ENCODE results near the gene GALNTL6.

GALNTL6 gene

GRCh38 chr4:172866421-172866820 is 1053.2 kb downstream of the GALNTL6 start:
- Histone ChIP-seq H3K27me3 (replicated peaks; ENCODE audit: control insufficient read depth, insufficient read depth, low read length) (no peaks in the 10 kb centered on the region; the same call in 1 of the 2 replicates), H3K4me3 (replicated peaks; ENCODE audit: low read depth, low read length) (no peak overlapping the region), H3K36me3 (ENCODE audit: control insufficient read depth, insufficient read depth, low read length) (no peaks in the 10 kb centered on the region)
- no peak for DNase-seq (ENCODE audit: extremely low read depth, insufficient read length)
- TF ChIP-seq CTCF (IDR thresholded peaks at IDR 0.05; ENCODE audit: insufficient read depth, low read length, poor library complexity, severe bottlenecking) = no peak

GRCh38 chr4:172867835-172868234 is 1054.6 kb downstream of the GALNTL6 start:
- Histone ChIP-seq H3K4me3 (replicated peaks; ENCODE audit: low read depth, low read length) (no peak overlapping the region), H3K27me3 (replicated peaks; ENCODE audit: control insufficient read depth, insufficient read depth, low read length) (no peaks in the 10 kb centered on the region; the same call in 1 of the 2 replicates)
- no peak for TF ChIP-seq CTCF (IDR thresholded peaks at IDR 0.05; ENCODE audit: insufficient read depth, low read length, poor library complexity, severe bottlenecking)

GRCh38 chr4:172868271-172868670 is 1055.1 kb downstream of the GALNTL6 start:
- Histone ChIP-seq H3K27me3 (replicated peaks; ENCODE audit: control insufficient read depth, insufficient read depth, low read length) (no peaks in the 10 kb centered on the region; the same call in 1 of the 2 replicates), H3K36me3 (ENCODE audit: control insufficient read depth, insufficient read depth, low read length) (no peaks in the 10 kb centered on the region), H3K4me3 (replicated peaks; ENCODE audit: low read depth, low read length) (no peak overlapping the region)
- no peak for TF ChIP-seq CTCF (IDR thresholded peaks at IDR 0.05; ENCODE audit: insufficient read depth, low read length, poor library complexity, severe bottlenecking)
- DNase-seq (ENCODE audit: extremely low read depth, insufficient read length) = no peak

More at GRCh38 chr4:172867835-172868234, 1054.6 kb downstream of the GALNTL6 start:
- no peak for DNase-seq (ENCODE audit: extremely low read depth, insufficient read length)
- H3K36me3 ChIP-seq (ENCODE audit: control insufficient read depth, insufficient read depth, low read length) = no peaks in the 10 kb centered on the region

GRCh38 chr4:172869621-172870268 is 1056.5 kb downstream of the GALNTL6 start:
- H3K36me3 ChIP-seq (ENCODE audit: control insufficient read depth, insufficient read depth, low read length) = no peaks in the 10 kb centered on the region
- no peak for TF ChIP-seq CTCF (IDR thresholded peaks at IDR 0.05; ENCODE audit: insufficient read depth, low read length, poor library complexity, severe bottlenecking)

GRCh38 chr4:172871381-172871780 is 1058.2 kb downstream of the GALNTL6 start:
- DNase-seq (ENCODE audit: extremely low read depth, insufficient read length) = no peak
- Histone ChIP-seq H3K4me3 (replicated peaks; ENCODE audit: low read depth, low read length) (no peak overlapping the region), H3K27me3 (replicated peaks; ENCODE audit: control insufficient read depth, insufficient read depth, low read length) (no peaks in the 10 kb centered on the region), H3K36me3 (ENCODE audit: control insufficient read depth, insufficient read depth, low read length) (no peaks in the 10 kb centered on the region)
- no peak for TF ChIP-seq CTCF (IDR thresholded peaks at IDR 0.05; ENCODE audit: insufficient read depth, low read length, poor library complexity, severe bottlenecking)

More at GRCh38 chr4:172869621-172870268, 1056.5 kb downstream of the GALNTL6 start:
- Histone ChIP-seq H3K27me3 (replicated peaks; ENCODE audit: control insufficient read depth, insufficient read depth, low read length) (no peaks in the 10 kb centered on the region; the same call in 1 of the 2 replicates), H3K4me3 (replicated peaks; ENCODE audit: low read depth, low read length) (no peak overlapping the region)
- DNase-seq (ENCODE audit: extremely low read depth, insufficient read length) = no peak
